Esophagus squamous epithelium (tissue), 5 donors: ENCODE measurements around the gene NCKAP5. TPM values are rescaled to one million over a fixed set of nuclear protein-coding genes. Genes with fewer than 3 reads are reported as not detected.

ENCODE experiments used
- DNase-seq: peaks from one replicate; lab custom pipeline; 2025; lab: John Stamatoyannopoulos, UW
- H3K27ac ChIP-seq, 4 donors: fragments of 200-600 bp; sonication (generic); one replicate each; pipeline ENCODE4 v1.5.1; 2016 to 2019; ENCODE audit warnings: mild to moderate bottlenecking in 1 of 4
- H3K27me3 ChIP-seq, 4 donors: fragments of 200-600 bp; sonication (generic); 1 replicate in 3 of 4; 2 replicates in 1 of 4; pipeline versions ENCODE4 v1.5.1 to v1.6.0; 2017 to 2021; ENCODE audit warnings: antibody characterized with exemption in 1 of 4
- H3K36me3 ChIP-seq, 3 donors: fragments of 200-600 bp; sonication (generic); one replicate each; pipeline ENCODE4 v1.5.1; 2016 to 2019
- H3K4me1 ChIP-seq, 3 donors: fragments of 200-600 bp; sonication (generic); one replicate each; pipeline ENCODE4 v1.5.1; 2017 to 2019
- H3K4me3 ChIP-seq, 4 donors: fragments of 200-600 bp; sonication (generic); 1 replicate in 3 of 4; 2 replicates in 1 of 4; pipeline ENCODE4 v1.5.1; 2016 to 2019; ENCODE audit warnings: mild to moderate bottlenecking in 2 of 4, moderate library complexity in 1 of 4
- H3K9me3 ChIP-seq, 3 donors: fragments of 200-600 bp; sonication (generic); one replicate each; pipeline ENCODE4 v1.5.1; 2016 to 2019
- CTCF ChIP-seq, 6 experiments: fragments of 450-650 bp in 4 of 6; fragments of 200-600 bp in 2 of 6; sonication (generic) in 2 of 6; IDR thresholded peaks; one replicate each; pipeline ENCODE4 v1.5.1; 2016 to 2019; ENCODE audit warnings: antibody characterized with exemption in 6 of 6, mild to moderate bottlenecking in 4 of 6, moderate library complexity in 4 of 6
- POLR2A ChIP-seq, 4 donors: fragments of 450-650 bp; IDR thresholded peaks; one replicate each; pipeline ENCODE4 v1.6.1; 2017; ENCODE audit warnings: antibody characterized with exemption in 4 of 4, mild to moderate bottlenecking in 4 of 4, moderate library complexity in 3 of 4
- WGBS, 2 donors: methylation state at CpG; one replicate each; pipeline ENCODE4 v1.1.5; 2018; 5-methylcytosine and 5-hydroxymethylcytosine counted together
- intact Hi-C: fragments of 100-400 bp; cut with DNase I; formaldehyde crosslinking; loops from one replicate; pipeline ENCODE4 v1.15.0; 2022
- total RNA-seq, 4 donors: library from RNA; depleted of rRNA; stranded (reverse); fragments of >200 nt; gene quantifications; one replicate each; pipeline ENCODE4 v1.1.0, GENCODE V29; 2016
- donor health status: DM: yes; HTN: yes; CAD: no.

NCKAP5 gene
- total RNA-seq, 4 donors from 2014 or later, result 4.5 to 6.9 (median 5.3) TPM

- H3K4me3 ChIP-seq, result no peak overlapping the region
- H3K36me3 ChIP-seq, result no peaks in the 10 kb centered on the region
- no peak overlapping the region for H3K27ac ChIP-seq
- WGBS, 2 donors, result 40% methylated on average over 1 of the region's 1 CpG; no CpG with 5 or more reads in 1 of the 2 donors
- no peaks in the 10 kb centered on the region for H3K27me3 ChIP-seq
- no peaks in the 10 kb centered on the region for H3K9me3 ChIP-seq
- DNase-seq, result no peak
- intact Hi-C loops, result no loop called here
- H3K4me1 ChIP-seq, result peaks cover 0 to 75% (median 13%) of the 10 kb centered on the region in 3 donors
- no peak for TF ChIP-seq CTCF (IDR thresholded peaks at IDR 0.05)
- TF ChIP-seq POLR2A (IDR thresholded peaks at IDR 0.05), result no peak
These were observed 6.4 kb upstream of the NCKAP5 start for GRCh38 chr2:133574620-133575019.

- no peaks in the 10 kb centered on the region for H3K27me3 ChIP-seq
- no peaks in the 10 kb centered on the region for H3K36me3 ChIP-seq
- 61 to 75% methylated on average over 3 to 5 of the region's 5 CpGs for WGBS, 2 donors
- no peak overlapping the region for H3K27ac ChIP-seq
- peaks cover 0 to 75% (median 12%) of the 10 kb centered on the region in 3 donors for H3K4me1 ChIP-seq
- DNase-seq, result no peak
- TF ChIP-seq POLR2A (IDR thresholded peaks at IDR 0.05) (no peak), CTCF (IDR thresholded peaks at IDR 0.05) (no peak)
- H3K4me3 ChIP-seq, result no peak overlapping the region
- intact Hi-C loops, result no loop called here
- H3K9me3 ChIP-seq, result no peaks in the 10 kb centered on the region
These were observed 5.9 kb upstream of the NCKAP5 start for GRCh38 chr2:133574186-133574585.

- DNase-seq, result no peak
- intact Hi-C loops, result no loop called here
- no peak overlapping the region for H3K4me3 ChIP-seq
- no peaks in the 10 kb centered on the region for H3K9me3 ChIP-seq
- peaks cover 0 to 75% (median 11%) of the 10 kb centered on the region in 3 donors for H3K4me1 ChIP-seq
- TF ChIP-seq CTCF (IDR thresholded peaks at IDR 0.05) (no peak), POLR2A (IDR thresholded peaks at IDR 0.05) (no peak)
- H3K27me3 ChIP-seq, result no peaks in the 10 kb centered on the region
- H3K27ac ChIP-seq, result no peak overlapping the region
- H3K36me3 ChIP-seq, result no peaks in the 10 kb centered on the region
- WGBS, 2 donors, result 90 to 95% methylated on average over 6 of the region's 6 CpGs
These were observed 5.4 kb upstream of the NCKAP5 start for GRCh38 chr2:133573491-133574162.

- 75 to 82% methylated on average over 4 to 6 of the region's 6 CpGs for WGBS, 2 donors
- Histone ChIP-seq H3K36me3 (no peaks in the 10 kb centered on the region), H3K4me1 (peaks cover 4 to 79% (median 9%) of the 10 kb centered on the region in 3 donors), H3K27ac (peak overlapping the region in 3 of 4 donors; percentile 26 to 61 (median 31)), H3K9me3 (no peaks in the 10 kb centered on the region), H3K4me3 (no peak overlapping the region), H3K27me3 (no peaks in the 10 kb centered on the region)
- intact Hi-C loops, result no loop called here
- no peak for TF ChIP-seq POLR2A (IDR thresholded peaks at IDR 0.05)
- no peak for TF ChIP-seq CTCF (IDR thresholded peaks at IDR 0.05)
- DNase-seq, result no peak
These were observed 3.0 kb upstream of the NCKAP5 start for GRCh38 chr2:133571249-133571648.

GRCh38 chr2:133570542-133570941 lies 2.3 kb upstream of the NCKAP5 start:
- 10 to 65% methylated on average over 1 to 4 of the region's 5 CpGs for WGBS, 2 donors
- DNase-seq, result no peak
- H3K27ac ChIP-seq, result peak overlapping the region in 3 of 4 donors; percentile 26 to 61 (median 31)
- TF ChIP-seq CTCF (IDR thresholded peaks at IDR 0.05) (no peak), POLR2A (IDR thresholded peaks at IDR 0.05) (no peak)
- no peak overlapping the region for H3K4me3 ChIP-seq
- intact Hi-C loops, result no loop called here
- H3K4me1 ChIP-seq, result peaks cover 5 to 80% (median 9%) of the 10 kb centered on the region in 3 donors
- H3K27me3 ChIP-seq, result no peaks in the 10 kb centered on the region
- no peaks in the 10 kb centered on the region for H3K36me3 ChIP-seq
- no peaks in the 10 kb centered on the region for H3K9me3 ChIP-seq
